Liver (tissue), 9 donors: ENCODE results near the gene CFAP97. TPM values are rescaled to one million over a fixed set of nuclear protein-coding genes. Genes with fewer than 3 reads are reported as not detected.

Experiments
- DNase-seq: peaks from one replicate; pipeline ENCODE4 v3.0.0-alpha.2; 2017; ENCODE audit warnings: low spot score
- H3K27ac ChIP-seq, 2 donors: one replicate each; pipeline ENCODE4 v1.7.0; 2013; ENCODE audit warnings: inconsistent platforms in 2 of 2, low read length in 2 of 2, control low read depth in 1 of 2, low read depth in 1 of 2, mild to moderate bottlenecking in 1 of 2
- H3K27me3 ChIP-seq, 4 donors: one replicate each; pipeline versions ENCODE4 v1.6.1 to v1.7.0; 2013; ENCODE audit warnings: low read length in 3 of 4, inconsistent platforms in 1 of 4, mild to moderate bottlenecking in 1 of 4, moderate library complexity in 1 of 4; ENCODE audit not compliant: control insufficient read depth in 4 of 4, insufficient read depth in 4 of 4
- H3K36me3 ChIP-seq, 4 donors: one replicate each; pipeline versions ENCODE4 v1.6.1 to v1.7.0; 2013; ENCODE audit warnings: low read length in 3 of 4, mild to moderate bottlenecking in 3 of 4, low read depth in 1 of 4, moderate library complexity in 1 of 4; ENCODE audit not compliant: control insufficient read depth in 4 of 4, insufficient read depth in 3 of 4
- H3K4me1 ChIP-seq, 4 donors: one replicate each; pipeline versions ENCODE4 v1.6.1 to v1.7.0; 2013; ENCODE audit warnings: low read length in 3 of 4, mild to moderate bottlenecking in 3 of 4, moderate library complexity in 1 of 4; ENCODE audit not compliant: control insufficient read depth in 4 of 4, insufficient read depth in 4 of 4
- H3K4me3 ChIP-seq, 3 donors: one replicate each; pipeline versions ENCODE4 v1.6.1 to v1.7.0; 2013; ENCODE audit warnings: low read length in 3 of 3, control low read depth in 1 of 3, low read depth in 1 of 3, mild to moderate bottlenecking in 1 of 3
- H3K9ac ChIP-seq, 2 donors: one replicate each; pipeline ENCODE4 v1.7.0; 2013; ENCODE audit warnings: low read length in 2 of 2, mild to moderate bottlenecking in 2 of 2, moderate library complexity in 2 of 2, control low read depth in 1 of 2, low read depth in 1 of 2
- H3K9me3 ChIP-seq, 4 donors: one replicate each; pipeline versions ENCODE4 v1.6.1 to v1.7.0; 2013; ENCODE audit warnings: low read length in 3 of 4; ENCODE audit not compliant: control insufficient read depth in 4 of 4
- FOXA1 ChIP-seq: IDR thresholded peaks from 2 replicates; pipeline ENCODE4 v1.6.1; 2016; ENCODE audit warnings: antibody characterized with exemption
- FOXA2 ChIP-seq: IDR thresholded peaks from 2 replicates; pipeline ENCODE4 v1.6.1; 2016; ENCODE audit warnings: antibody characterized with exemption
- GABPA ChIP-seq, 2 donors: IDR thresholded peaks in 1 of 2; conservative IDR thresholded peaks in 1 of 2; 2 replicates each; pipeline ENCODE4 v1.6.1; 2016; ENCODE audit warnings: antibody characterized with exemption in 2 of 2, mild to moderate bottlenecking in 1 of 2, moderate library complexity in 1 of 2
- HNF4G ChIP-seq: IDR thresholded peaks from 2 replicates; pipeline ENCODE4 v1.6.1; 2016; ENCODE audit warnings: antibody characterized with exemption
- JUND ChIP-seq, 2 donors: IDR thresholded peaks; 2 replicates each; pipeline ENCODE4 v1.6.1; 2016; ENCODE audit warnings: antibody characterized with exemption in 2 of 2
- NR2F2 ChIP-seq: IDR thresholded peaks from 2 replicates; pipeline ENCODE4 v1.6.1; 2016; ENCODE audit warnings: antibody characterized with exemption
- RAD21 ChIP-seq, 2 donors: IDR thresholded peaks; 2 replicates each; pipeline ENCODE4 v1.6.1; 2016; ENCODE audit warnings: antibody characterized with exemption in 2 of 2, mild to moderate bottlenecking in 2 of 2
- RXRA ChIP-seq, 2 donors: IDR thresholded peaks; 2 replicates each; pipeline ENCODE4 v1.6.1; 2017 to 2018; ENCODE audit warnings: antibody characterized with exemption in 2 of 2, mild to moderate bottlenecking in 1 of 2
- TAF1 ChIP-seq: conservative IDR thresholded peaks from 2 replicates; pipeline ENCODE4 v1.6.1; 2016; ENCODE audit warnings: antibody characterized with exemption, mild to moderate bottlenecking
- YY1 ChIP-seq: IDR thresholded peaks from 2 replicates; pipeline ENCODE4 v1.6.1; 2016; ENCODE audit warnings: antibody characterized with exemption, mild to moderate bottlenecking
- WGBS: extraction: QIAGEN DNeasy Blood & Tissue Kit; methylation state at CpG from one replicate; pipeline ENCODE4 v1.1.7; 2013; 5-methylcytosine and 5-hydroxymethylcytosine counted together
- polyA plus RNA-seq, 2 donors: library from polyadenylated mRNA; stranded (reverse) in 1 of 2; unstranded in 1 of 2; fragments of 200-250 nt in 1 of 2; fragments of >200 nt in 1 of 2; fragmentation: Nextera tagmentation in 1 of 2; extraction: Ambion mirVana in 1 of 2; gene quantifications; one replicate each; pipeline versions ENCODE4 v1.2.1 to v1.2.3, GENCODE V29; 2013 to 2015
- total RNA-seq, 2 donors: library from RNA; depleted of rRNA; stranded (reverse); fragments of >200 nt; gene quantifications; one replicate each; pipeline ENCODE4 v1.2.3, GENCODE V29; 2014
- TF ChIP-seq, protein P1 (sequence below): IDR thresholded peaks from 2 replicates; pipeline ENCODE4 v1.6.1; 2016; ENCODE audit warnings: antibody characterized with exemption
- TF ChIP-seq, protein P2 (sequence below): IDR thresholded peaks from 2 replicates; pipeline ENCODE4 v1.6.1; 2016; ENCODE audit warnings: antibody characterized with exemption
- TF ChIP-seq, protein P3 (sequence below): IDR thresholded peaks from 2 replicates; pipeline ENCODE4 v1.6.1; 2016; ENCODE audit warnings: antibody characterized with exemption
- donor health status: healthy.
- donor health status: healthy.
- donor health status: healthy.
- donor health status: healthy.
- donor health status: healthy.

The CFAP97 gene
- total and polyA plus RNA-seq, 4 donors = 7.5 to 30.9 (median 18.7) TPM

DNA sequence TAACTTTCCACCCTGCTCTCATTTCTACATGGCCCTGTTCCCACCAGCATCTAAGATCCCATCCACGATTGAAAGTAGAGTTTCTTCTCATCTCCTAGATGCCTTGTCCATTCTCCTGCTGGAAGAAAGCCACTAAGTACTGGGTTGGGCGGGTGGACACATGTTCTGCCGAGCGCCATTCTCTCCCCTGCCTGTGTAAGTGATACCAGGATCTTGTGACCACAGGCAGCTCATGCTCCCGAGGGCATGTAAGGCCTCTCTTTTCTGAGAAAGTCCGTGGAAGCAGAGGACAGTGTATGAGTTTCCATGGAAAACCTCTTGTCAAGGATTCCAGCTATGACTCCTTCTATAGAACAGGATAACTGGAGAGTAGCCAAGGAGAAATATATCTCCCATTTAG is 64.1 kb downstream of the CFAP97 start:
- H3K27me3 ChIP-seq = no peaks in the 10 kb centered on the region
- no peaks in the 10 kb centered on the region for H3K36me3 ChIP-seq
- TF ChIP-seq NR2F2 (no peak), HNF4G (no peak), TAF1 (no peak), RXRA (IDR thresholded peaks at IDR 0.05) (no peak), JUND (IDR thresholded peaks at IDR 0.05) (no peak), YY1 (no peak)
- TF ChIP-seq, protein P1, sequence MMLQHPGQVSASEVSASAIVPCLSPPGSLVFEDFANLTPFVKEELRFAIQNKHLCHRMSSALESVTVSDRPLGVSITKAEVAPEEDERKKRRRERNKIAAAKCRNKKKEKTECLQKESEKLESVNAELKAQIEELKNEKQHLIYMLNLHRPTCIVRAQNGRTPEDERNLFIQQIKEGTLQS = no peak
- TF ChIP-seq, protein P2, sequence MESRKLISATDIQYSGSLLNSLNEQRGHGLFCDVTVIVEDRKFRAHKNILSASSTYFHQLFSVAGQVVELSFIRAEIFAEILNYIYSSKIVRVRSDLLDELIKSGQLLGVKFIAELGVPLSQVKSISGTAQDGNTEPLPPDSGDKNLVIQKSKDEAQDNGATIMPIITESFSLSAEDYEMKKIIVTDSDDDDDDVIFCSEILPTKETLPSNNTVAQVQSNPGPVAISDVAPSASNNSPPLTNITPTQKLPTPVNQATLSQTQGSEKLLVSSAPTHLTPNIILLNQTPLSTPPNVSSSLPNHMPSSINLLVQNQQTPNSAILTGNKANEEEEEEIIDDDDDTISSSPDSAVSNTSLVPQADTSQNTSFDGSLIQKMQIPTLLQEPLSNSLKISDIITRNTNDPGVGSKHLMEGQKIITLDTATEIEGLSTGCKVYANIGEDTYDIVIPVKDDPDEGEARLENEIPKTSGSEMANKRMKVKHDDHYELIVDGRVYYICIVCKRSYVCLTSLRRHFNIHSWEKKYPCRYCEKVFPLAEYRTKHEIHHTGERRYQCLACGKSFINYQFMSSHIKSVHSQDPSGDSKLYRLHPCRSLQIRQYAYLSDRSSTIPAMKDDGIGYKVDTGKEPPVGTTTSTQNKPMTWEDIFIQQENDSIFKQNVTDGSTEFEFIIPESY = no peak
- TF ChIP-seq, protein P3, sequence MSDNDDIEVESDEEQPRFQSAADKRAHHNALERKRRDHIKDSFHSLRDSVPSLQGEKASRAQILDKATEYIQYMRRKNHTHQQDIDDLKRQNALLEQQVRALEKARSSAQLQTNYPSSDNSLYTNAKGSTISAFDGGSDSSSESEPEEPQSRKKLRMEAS = no peak
- no peaks in the 10 kb centered on the region for H3K9me3 ChIP-seq
- no peak overlapping the region for H3K4me3 ChIP-seq
- H3K9ac ChIP-seq = no peak overlapping the region
- WGBS = 79% methylated on average over 6 of the region's 6 CpGs
- peaks cover 0 to 16% (median 11%) of the 10 kb centered on the region in 4 donors for H3K4me1 ChIP-seq
- DNase-seq = no peak
- no peak overlapping the region for H3K27ac ChIP-seq

DNA sequence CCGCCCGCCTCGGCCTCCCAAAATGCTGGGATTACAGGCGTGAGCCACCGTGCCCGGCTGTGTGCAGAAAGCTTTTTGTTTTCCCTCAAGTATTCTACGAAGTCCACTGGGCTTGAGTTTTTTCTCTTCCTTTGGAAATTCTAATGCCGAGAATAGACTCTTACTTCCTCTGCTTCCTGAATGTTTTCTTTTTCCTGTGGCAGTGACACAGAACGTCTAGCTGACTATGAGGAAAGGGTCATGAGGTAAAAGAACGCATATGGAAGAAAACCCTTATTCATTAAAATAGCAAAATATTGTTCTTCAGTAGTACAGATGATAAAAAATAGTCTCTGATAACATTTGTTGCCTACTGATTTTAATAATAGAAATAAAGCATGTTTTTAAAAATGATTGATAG is 65.6 kb downstream of the CFAP97 start:
- Histone ChIP-seq H3K27ac (no peak overlapping the region), H3K4me3 (no peak overlapping the region), H3K9me3 (no peaks in the 10 kb centered on the region), H3K36me3 (no peaks in the 10 kb centered on the region), H3K27me3 (no peaks in the 10 kb centered on the region), H3K9ac (no peak overlapping the region), H3K4me1 (peaks cover 0 to 12% (median 6%) of the 10 kb centered on the region in 4 donors)
- TF ChIP-seq JUND (IDR thresholded peaks at IDR 0.05) (no peak), FOXA2 (no peak), RXRA (IDR thresholded peaks at IDR 0.05) (no peak), GABPA (IDR thresholded peaks at IDR 0.05 in 1 of 2, conservative IDR thresholded peaks at IDR 0.05 in 1 of 2) (no peak), FOXA1 (no peak), TAF1 (no peak), RAD21 (IDR thresholded peaks at IDR 0.05) (no peak), HNF4G (no peak)
- TF ChIP-seq, protein P3 = no peak
- TF ChIP-seq, protein P1 = no peak
- no peak for DNase-seq
- WGBS = 71% methylated on average over 10 of the region's 10 CpGs

DNA sequence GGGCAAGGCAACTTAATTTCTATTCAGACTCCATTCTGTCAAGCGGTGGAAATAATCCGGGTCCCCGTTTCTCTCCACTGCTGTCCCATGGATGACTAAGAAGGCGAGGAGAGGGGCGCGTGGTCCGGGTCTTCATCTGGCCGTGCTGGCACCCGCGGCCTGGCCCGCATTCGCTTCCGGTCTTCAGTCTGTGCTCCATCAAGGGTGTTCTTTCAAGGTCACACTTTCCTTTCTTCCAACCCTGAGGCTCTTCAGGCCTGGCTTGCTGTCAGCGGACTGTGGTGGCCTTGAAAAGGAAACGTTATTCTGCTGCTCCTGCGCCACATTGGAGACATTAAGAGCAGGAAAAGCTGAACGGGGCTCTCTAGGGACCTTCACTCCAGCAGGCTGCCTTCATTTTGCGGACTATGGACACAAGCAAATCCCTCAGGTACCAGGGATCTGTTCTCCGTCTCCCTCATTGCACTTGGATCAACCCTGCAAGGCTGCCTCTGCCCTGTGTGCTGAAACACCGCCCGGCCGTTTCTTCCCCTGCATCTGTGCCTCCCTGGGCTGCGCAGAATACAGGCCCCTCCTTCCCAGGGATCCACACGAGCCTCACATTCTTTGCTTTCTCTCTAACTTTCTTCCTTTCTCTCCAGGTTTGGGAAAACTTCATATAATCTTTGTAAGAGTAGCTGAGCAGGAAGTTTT is 66.4 kb downstream of the CFAP97 start:
- WGBS = 86% methylated on average over 24 of the region's 24 CpGs
- no peak for DNase-seq
- no peak overlapping the region for H3K4me3 ChIP-seq

More for the DNA sequence above, 66.4 kb downstream of the CFAP97 start:
- H3K9me3 ChIP-seq = no peaks in the 10 kb centered on the region
- H3K4me1 ChIP-seq = peaks cover 0 to 9% (median 3%) of the 10 kb centered on the region in 4 donors
- no peak for TF ChIP-seq NR2F2
- H3K36me3 ChIP-seq = no peaks in the 10 kb centered on the region
- H3K9ac ChIP-seq = no peak overlapping the region
- H3K27ac ChIP-seq = no peak overlapping the region
- H3K27me3 ChIP-seq = no peaks in the 10 kb centered on the region
